Uterus (tissue), 2 donors: ENCODE data around the gene HADHB.

Experiments
- CTCF ChIP-seq, 4 experiments: fragments of 200-600 bp in 2 of 4; fragments of 450-650 bp in 2 of 4; sonication (generic) in 2 of 4; IDR thresholded peaks; one replicate each; pipeline ENCODE4 v1.5.1; 2016 to 2019; ENCODE audit warnings: antibody characterized with exemption in 4 of 4, mild to moderate bottlenecking in 2 of 4, moderate library complexity in 1 of 4
- POLR2A ChIP-seq, 2 donors: fragments of 450-650 bp; IDR thresholded peaks; one replicate each; pipeline ENCODE4 v1.6.1; 2016; ENCODE audit warnings: antibody characterized with exemption in 2 of 2, mild to moderate bottlenecking in 1 of 2, moderate library complexity in 1 of 2

- TF ChIP-seq POLR2A (IDR thresholded peaks at IDR 0.05) = no peak
- no peak for TF ChIP-seq CTCF (IDR thresholded peaks at IDR 0.05)
Observed at GRCh38 chr2:26292646-26293045, 47.9 kb downstream of the HADHB start.
